GM13976 (cell line): ENCODE measurements around the gene GMNN.

Experiments used
- DNase-seq: peaks from one replicate; pipeline ENCODE4 v3.0.0; 2012; ENCODE audit warnings: low spot score
- in situ Hi-C: fragments of 300-500 bp; cut with MboI; formaldehyde crosslinking; loops from one replicate; pipeline ENCODE4 v1.12.0; 2022; ENCODE audit warnings: low sequenced_read_pairs, mixed read lengths, inconsistent platforms; ENCODE audit not compliant: unreplicated experiment
- TF ChIP-seq, protein P1 (sequence below): IDR thresholded peaks from 2 replicates; pipeline ENCODE4 v1.5.1; 2012; ENCODE audit warnings: borderline replicate concordance, mild to moderate bottlenecking; ENCODE audit not compliant: insufficient read depth; ENCODE audit errors: extremely low read depth, missing control alignments, control extremely low read depth

Gene GMNN

DNA sequence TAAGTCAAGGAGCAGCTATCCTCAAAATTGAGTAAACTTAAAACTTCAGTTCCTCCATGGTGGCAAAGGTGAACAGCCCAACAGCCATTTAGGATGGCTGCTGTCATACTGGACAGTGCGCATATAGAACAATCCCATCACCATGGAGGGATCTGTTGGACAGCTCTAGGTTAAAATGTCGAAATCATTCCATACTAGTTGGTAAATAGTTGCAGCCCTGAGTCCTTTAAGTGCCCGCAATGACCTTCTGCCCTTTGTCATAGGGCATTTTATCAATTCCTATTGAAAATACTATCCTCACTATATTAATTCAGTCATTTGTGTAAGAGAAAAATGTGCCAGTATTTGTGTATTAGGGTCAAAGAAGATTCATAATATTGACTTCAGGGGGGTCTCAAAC, 32.8 kb downstream of the GMNN start:
- TF ChIP-seq, protein P1, sequence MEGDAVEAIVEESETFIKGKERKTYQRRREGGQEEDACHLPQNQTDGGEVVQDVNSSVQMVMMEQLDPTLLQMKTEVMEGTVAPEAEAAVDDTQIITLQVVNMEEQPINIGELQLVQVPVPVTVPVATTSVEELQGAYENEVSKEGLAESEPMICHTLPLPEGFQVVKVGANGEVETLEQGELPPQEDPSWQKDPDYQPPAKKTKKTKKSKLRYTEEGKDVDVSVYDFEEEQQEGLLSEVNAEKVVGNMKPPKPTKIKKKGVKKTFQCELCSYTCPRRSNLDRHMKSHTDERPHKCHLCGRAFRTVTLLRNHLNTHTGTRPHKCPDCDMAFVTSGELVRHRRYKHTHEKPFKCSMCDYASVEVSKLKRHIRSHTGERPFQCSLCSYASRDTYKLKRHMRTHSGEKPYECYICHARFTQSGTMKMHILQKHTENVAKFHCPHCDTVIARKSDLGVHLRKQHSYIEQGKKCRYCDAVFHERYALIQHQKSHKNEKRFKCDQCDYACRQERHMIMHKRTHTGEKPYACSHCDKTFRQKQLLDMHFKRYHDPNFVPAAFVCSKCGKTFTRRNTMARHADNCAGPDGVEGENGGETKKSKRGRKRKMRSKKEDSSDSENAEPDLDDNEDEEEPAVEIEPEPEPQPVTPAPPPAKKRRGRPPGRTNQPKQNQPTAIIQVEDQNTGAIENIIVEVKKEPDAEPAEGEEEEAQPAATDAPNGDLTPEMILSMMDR = no peak
- no peak for DNase-seq
- in situ Hi-C loops = no loop called here

DNA sequence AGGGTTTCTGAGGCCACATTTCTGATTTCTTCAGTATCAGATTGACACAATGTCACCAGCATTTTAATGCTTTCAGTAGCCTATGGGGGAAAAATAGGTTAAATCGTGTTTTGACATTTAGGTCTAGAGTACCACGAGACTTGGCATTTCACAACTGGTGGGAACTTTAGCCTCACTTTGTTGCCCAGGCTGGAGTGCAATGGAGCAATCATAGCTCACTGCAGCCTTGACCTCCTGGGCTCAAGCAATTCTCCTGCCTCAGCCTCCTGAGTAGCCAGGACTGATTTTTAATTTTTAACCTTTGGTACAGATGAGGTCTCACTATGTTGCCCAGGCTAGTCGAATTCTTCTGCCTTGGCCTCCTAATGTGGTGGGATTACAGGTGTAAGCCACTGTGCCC, 35.0 kb downstream of the GMNN start:
- no peak for DNase-seq
- in situ Hi-C loops = no loop called here
- TF ChIP-seq, protein P1 = no peak

DNA sequence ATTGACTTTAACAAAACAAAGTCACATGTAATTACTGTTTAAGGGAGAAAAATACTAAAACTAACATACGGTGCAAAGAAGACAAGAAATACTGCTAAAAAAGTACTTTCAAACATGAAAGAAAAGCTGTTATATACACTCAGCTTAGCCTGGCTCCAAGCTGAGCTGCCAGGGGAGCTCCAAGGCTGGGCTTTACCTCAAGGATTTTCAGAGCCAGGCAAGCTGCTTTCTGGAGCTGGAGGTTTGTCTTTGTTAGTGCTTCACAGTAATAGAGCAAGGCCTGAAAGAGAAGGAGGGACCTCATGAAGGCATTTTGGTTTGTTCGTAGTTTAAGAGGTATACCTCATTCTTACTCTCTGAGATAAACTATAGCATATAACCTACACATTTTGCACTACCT, 43.6 kb downstream of the GMNN start:
- TF ChIP-seq, protein P1 = no peak
- in situ Hi-C loops = no loop called here
- no peak for DNase-seq

DNA sequence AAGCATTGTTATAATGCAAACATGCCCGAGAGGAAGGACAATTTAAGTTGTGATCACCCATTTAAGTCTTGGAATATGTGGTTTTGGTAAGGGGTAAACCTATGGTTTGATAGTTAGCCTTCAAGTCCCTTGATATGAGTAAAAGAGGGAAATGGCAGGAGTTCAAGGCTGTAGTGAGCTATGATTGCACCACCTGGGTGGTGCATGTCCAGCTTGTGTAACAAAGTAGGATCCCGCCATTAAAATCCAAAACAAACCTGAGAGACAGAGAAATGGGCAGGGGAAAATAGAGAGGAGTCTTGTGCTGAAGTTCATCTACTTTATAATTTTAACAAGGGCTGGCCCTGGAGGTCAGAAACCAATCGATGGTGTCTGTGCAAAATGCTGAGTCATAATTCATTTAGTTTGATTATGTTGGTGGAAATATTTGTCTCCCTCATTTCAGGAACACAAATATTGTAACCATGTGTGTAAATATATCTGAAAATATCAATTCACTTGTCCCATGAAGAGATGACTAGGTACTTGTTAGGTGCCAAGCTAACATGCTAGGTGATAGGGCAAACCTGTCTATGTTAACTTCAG, 47.2 kb downstream of the GMNN start:
- in situ Hi-C loops = no loop called here
- TF ChIP-seq, protein P1 = no peak
- DNase-seq = no peak

DNA sequence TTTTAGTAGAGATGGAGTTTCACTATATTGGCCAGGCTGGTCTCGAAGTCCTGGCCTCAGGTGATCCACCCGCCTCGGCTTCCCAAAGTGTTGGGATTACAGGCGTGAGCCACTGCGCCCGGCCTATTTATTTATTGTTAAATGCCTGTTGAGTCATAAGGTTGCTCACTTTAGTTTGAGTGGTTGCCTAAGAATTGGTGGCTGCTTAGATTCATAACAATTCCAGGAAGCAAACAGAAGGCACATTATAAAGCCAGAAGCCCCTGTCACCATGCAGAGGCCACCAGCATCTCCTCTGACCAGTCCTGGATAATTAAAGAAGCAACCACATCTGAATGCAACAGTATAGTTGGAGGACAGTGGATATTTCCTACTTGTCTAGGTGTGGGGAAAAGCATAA, 48.0 kb downstream of the GMNN start:
- no peak for DNase-seq
- in situ Hi-C loops = no loop called here
- TF ChIP-seq, protein P1 = no peak

DNA sequence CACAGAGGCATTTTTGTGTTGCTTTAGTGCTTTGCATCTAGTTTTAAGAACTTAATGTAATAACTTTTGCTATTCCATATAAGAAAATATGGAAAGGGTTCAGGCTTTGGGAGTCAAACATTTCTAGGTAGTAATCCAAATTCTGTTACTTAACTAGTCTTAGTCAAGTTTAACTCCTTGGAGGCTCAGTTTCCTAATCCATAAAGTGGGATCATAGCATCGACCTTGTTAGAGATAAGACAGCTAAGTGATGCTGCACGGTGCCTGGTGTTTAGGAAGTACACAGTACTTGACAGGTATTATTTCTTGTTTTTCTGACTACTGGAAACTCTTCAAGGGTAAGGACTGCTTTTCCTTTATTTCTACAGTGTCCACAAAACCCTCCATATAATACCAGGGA, 48.4 kb downstream of the GMNN start:
- TF ChIP-seq, protein P1 = no peak
- DNase-seq = no peak
- in situ Hi-C loops = no loop called here
